Activated CD8-positive, alpha-beta T cell treated with anti-CD3 and anti-CD28 coated beads, Interleukin-2, amount 10 ng/mL, durations not matched to agents 7 days and 5 days (primary cell): Measurements from ENCODE around the gene TMEM14C. TPM values are rescaled to one million over a fixed set of nuclear protein-coding genes. Genes with fewer than 3 reads are reported as not detected.

Experiments
- ATAC-seq: fragments of 150-1000 bp; cut with Tn5 transposase; one replicate; pipeline ENCODE4 v1.10.0; 2021; ENCODE audit warnings: moderate library complexity
- CTCF ChIA-PET: fragments of 350-600 bp; sonication (Branson Sonifier 250); formaldehyde crosslinking; loops from one replicate; lab custom pipeline; 2021; ENCODE audit warnings: antibody characterized with exemption; lab: Charles Lee
- POLR2A ChIA-PET: fragments of 350-600 bp; sonication (Branson Sonifier 250); formaldehyde crosslinking; loops from one replicate; lab custom pipeline; 2021; ENCODE audit warnings: antibody characterized with exemption; lab: Charles Lee
- DNase-seq: peaks from one replicate; pipeline ENCODE4 v3.0.0-alpha.2; 2020
- H3K27ac Mint-ChIP-seq: one replicate; pipeline ENCODE4 v1.8.0; 2021; ENCODE audit warnings: mild to moderate bottlenecking, mixed read lengths
- H3K27me3 Mint-ChIP-seq: one replicate; pipeline ENCODE4 v1.8.0; 2021; ENCODE audit warnings: low read depth, mixed read lengths
- H3K36me3 Mint-ChIP-seq: one replicate; pipeline ENCODE4 v1.8.0; 2021; ENCODE audit warnings: low read depth, mixed read lengths
- H3K4me1 Mint-ChIP-seq: one replicate; pipeline ENCODE4 v1.8.0; 2021; ENCODE audit warnings: low read depth, mixed read lengths
- H3K4me3 Mint-ChIP-seq: one replicate; pipeline ENCODE4 v1.8.0; 2021; ENCODE audit warnings: mild to moderate bottlenecking, mixed read lengths
- H3K9me3 Mint-ChIP-seq: one replicate; pipeline ENCODE4 v1.8.0; 2022; ENCODE audit warnings: mixed read lengths; ENCODE audit not compliant: insufficient read depth
- total RNA-seq, 2 experiments: library from RNA; stranded (reverse); gene quantifications; one replicate each; pipeline ENCODE4 v1.2.3, GENCODE V29; 2021

The TMEM14C gene
- total RNA-seq, 2 experiments from 2014 or later: 35.9 to 39.2 TPM

DNA sequence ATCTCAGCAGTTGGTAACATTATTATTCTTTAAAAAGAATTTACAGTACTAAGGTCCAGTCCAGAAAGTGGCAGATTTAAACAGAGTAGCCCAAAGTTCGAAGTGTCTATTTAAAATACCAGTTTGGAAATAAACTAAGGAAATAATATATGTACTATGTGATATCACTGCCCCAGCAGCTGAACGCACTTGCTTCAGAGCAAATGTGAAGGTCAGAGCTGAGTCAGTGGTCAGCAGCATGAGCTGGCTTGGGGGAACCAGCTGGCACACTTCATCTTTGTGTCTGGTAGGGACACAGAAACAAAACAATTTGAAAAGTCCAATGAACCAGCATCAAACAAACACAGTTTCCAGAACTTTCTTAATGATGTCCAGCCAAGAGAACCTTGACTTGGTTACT is 40.1 kb downstream of the TMEM14C start:
- Mint-ChIP-seq H3K9me3 (no peaks in the 10 kb centered on the region), H3K4me1 (peaks cover 5% of the 10 kb centered on the region), H3K27me3 (no peaks in the 10 kb centered on the region), H3K4me3 (no peak overlapping the region), H3K36me3 (peaks cover 32% of the 10 kb centered on the region), H3K27ac (no peak overlapping the region)
- ChIA-PET CTCF (no interaction called here), POLR2A (no interaction called here)
- ATAC-seq (no peak), DNase-seq (no peak)

DNA sequence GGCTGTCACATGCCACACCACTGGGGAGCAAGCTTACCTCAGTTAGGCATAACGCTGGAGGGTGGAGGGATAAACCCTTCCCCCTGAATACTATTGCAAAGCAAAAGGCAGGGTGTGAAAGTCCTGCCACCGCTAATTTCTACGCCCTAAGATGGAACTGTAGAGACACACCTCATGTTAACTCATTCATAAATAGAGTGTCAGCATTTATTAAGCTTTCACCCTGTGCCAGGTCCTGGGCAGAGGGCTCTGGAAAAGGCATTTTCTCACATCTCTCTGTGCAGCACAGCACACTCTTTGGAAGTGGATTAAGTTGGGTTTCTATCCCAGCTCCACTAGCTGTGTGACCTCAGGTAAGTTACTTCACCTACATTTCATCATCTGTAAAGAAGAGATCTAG is 46.5 kb downstream of the TMEM14C start:
- CTCF ChIA-PET: interaction anchor here (0.7 to 1.7 kb wide), 2 partner anchors 258 to 291 kb away, joined by 3 to 4 read pairs; no protein-coding TSS in a partner anchor
- ATAC-seq (no peak), DNase-seq (no peak)
- POLR2A ChIA-PET: interaction anchor here (0.6 kb wide), 1 partner anchor 157 kb away, joined by 4 read pairs; no protein-coding TSS in a partner anchor
- H3K4me1 Mint-ChIP-seq: no peaks in the 10 kb centered on the region
- H3K36me3 Mint-ChIP-seq: peaks cover 8% of the 10 kb centered on the region
- H3K27ac Mint-ChIP-seq: no peak overlapping the region
- H3K9me3 Mint-ChIP-seq: no peaks in the 10 kb centered on the region
- H3K27me3 Mint-ChIP-seq: no peaks in the 10 kb centered on the region
- H3K4me3 Mint-ChIP-seq: no peak overlapping the region

DNA sequence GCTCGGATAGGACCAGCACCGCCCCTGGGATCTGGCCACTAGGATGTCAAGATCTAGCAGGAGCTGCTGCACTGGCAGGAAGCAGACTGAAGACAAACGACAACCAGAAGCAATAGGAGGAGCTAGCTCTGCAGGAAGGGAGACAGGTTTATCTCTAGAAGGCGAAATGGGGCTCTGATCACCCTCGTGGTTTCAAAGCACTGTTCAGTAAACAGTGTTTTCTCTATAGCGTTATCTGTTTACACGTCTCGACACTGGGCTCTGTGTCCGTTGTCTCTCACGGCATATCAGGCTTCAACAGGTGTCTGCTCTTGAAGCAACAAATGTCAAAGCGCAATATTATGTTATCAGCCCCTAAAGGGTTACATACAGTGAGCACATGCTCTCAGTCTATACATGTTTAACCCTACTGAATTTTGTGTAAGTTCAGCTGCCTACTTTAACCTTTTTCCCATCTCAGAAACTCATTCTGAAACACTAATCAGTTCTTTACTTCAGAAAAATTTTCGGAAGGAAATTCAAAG is 48.6 kb downstream of the TMEM14C start:
- H3K4me3 Mint-ChIP-seq: no peak overlapping the region
- peaks cover 4% of the 10 kb centered on the region for H3K4me1 Mint-ChIP-seq
- ChIA-PET CTCF (no interaction called here), POLR2A (no interaction called here)
- ATAC-seq (no peak), DNase-seq (no peak)
- peaks cover 14% of the 10 kb centered on the region for H3K36me3 Mint-ChIP-seq
- no peaks in the 10 kb centered on the region for H3K27me3 Mint-ChIP-seq
- no peaks in the 10 kb centered on the region for H3K9me3 Mint-ChIP-seq
- peak overlapping the region; percentile 11 for H3K27ac Mint-ChIP-seq

DNA sequence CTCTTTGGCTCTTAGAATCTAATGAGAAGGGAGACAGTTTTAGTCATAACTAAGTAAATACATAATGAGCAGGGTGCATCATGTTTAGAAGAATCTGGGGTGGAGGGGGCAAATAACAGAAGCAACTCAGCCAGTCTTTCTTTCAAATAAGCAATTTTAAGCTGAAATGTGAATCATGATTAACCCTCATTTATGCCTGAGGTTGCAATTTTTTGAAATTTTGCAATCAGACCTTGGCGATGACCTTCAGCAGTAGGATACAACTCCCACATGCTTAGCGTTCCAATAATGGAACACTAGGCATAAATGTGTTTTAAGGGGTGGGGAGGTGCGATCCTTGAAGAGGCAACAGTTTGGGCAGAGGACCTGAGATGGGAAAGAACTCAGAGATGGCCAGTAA is 55.4 kb downstream of the TMEM14C start:
- DNase-seq (no peak), ATAC-seq (no peak)
- Mint-ChIP-seq H3K9me3 (no peaks in the 10 kb centered on the region), H3K27me3 (no peaks in the 10 kb centered on the region), H3K4me3 (no peak overlapping the region), H3K36me3 (peaks cover 12% of the 10 kb centered on the region), H3K27ac (no peak overlapping the region), H3K4me1 (peaks cover 13% of the 10 kb centered on the region)
- ChIA-PET CTCF (no interaction called here), POLR2A (no interaction called here)

DNA sequence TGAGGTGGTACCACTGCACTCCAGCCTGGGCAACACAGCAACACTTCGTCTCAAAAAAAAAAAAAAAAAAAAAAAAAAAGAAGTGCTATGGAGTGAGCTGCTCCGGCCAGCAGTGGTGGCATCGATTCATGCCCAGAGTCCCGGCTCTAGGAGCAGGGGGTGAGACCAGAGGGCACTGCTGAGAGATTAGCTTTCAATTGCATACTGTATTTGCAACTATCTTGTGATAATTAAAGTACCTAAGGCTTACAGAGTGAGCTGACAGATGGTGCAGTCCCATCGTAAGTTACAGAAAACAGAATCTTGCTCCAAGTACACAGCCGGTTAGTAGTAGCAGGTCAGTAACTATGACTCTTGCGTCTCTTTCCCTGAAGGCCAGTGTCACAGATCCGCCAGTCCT is 56.2 kb downstream of the TMEM14C start:
- no peak for DNase-seq
- no peaks in the 10 kb centered on the region for H3K27me3 Mint-ChIP-seq
- H3K27ac Mint-ChIP-seq: no peak overlapping the region
- ChIA-PET POLR2A (interaction anchor here (1.1 kb wide), 1 partner anchor 31 kb away, joined by 3 read pairs; the partner anchor contains the start of gene TMEM14B), CTCF (no interaction called here)
- no peak overlapping the region for H3K4me3 Mint-ChIP-seq
- H3K36me3 Mint-ChIP-seq: peaks cover 14% of the 10 kb centered on the region
- ATAC-seq: no peak
- H3K4me1 Mint-ChIP-seq: peaks cover 13% of the 10 kb centered on the region
- H3K9me3 Mint-ChIP-seq: no peaks in the 10 kb centered on the region

Other genes starting within 250 kb of the TMEM14C start
- 1 to 10 TPM; 4.8 to 6.9 TPM for gene GCNT2, start 201.7 kb upstream of the TMEM14C start, total RNA-seq
- 1 to 10 TPM; 2.3 to 2.9 TPM for gene C6orf52, start 28.5 kb upstream of the TMEM14C start, total RNA-seq
- 10 to 100 TPM; 16.9 to 17.6 TPM for gene PAK1IP1, start 28.1 kb upstream of the TMEM14C start, total RNA-seq
- gene TMEM14B, start 24.7 kb downstream of the TMEM14C start, total RNA-seq: 10 to 100 TPM; 85.7 to 92.6 TPM
- gene MAK, start 115.5 kb downstream of the TMEM14C start, total RNA-seq: under 1 TPM in 1 of 2 experiments, not detected in 1; 0.05 TPM
- not detected for gene GCM2, start 159.0 kb downstream of the TMEM14C start, total RNA-seq
- under 1 TPM in 1 of 2 experiments, not detected in 1; 0.13 TPM for gene SYCP2L, start 164.0 kb downstream of the TMEM14C start, total RNA-seq